Activated CD8-positive, alpha-beta memory T cell treated with anti-CD3 and anti-CD28 coated beads for 1 hour (primary cell): ENCODE measurements around the gene GPR152.

Experiments
- DNase-seq, 2 donors: peaks; one replicate each; pipeline ENCODE4 v3.0.0-alpha.2; 2020; ENCODE audit warnings: low read depth in 1 of 2; ENCODE audit errors: extremely low read depth in 1 of 2

Gene GPR152, protein sequence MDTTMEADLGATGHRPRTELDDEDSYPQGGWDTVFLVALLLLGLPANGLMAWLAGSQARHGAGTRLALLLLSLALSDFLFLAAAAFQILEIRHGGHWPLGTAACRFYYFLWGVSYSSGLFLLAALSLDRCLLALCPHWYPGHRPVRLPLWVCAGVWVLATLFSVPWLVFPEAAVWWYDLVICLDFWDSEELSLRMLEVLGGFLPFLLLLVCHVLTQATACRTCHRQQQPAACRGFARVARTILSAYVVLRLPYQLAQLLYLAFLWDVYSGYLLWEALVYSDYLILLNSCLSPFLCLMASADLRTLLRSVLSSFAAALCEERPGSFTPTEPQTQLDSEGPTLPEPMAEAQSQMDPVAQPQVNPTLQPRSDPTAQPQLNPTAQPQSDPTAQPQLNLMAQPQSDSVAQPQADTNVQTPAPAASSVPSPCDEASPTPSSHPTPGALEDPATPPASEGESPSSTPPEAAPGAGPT

DNA sequence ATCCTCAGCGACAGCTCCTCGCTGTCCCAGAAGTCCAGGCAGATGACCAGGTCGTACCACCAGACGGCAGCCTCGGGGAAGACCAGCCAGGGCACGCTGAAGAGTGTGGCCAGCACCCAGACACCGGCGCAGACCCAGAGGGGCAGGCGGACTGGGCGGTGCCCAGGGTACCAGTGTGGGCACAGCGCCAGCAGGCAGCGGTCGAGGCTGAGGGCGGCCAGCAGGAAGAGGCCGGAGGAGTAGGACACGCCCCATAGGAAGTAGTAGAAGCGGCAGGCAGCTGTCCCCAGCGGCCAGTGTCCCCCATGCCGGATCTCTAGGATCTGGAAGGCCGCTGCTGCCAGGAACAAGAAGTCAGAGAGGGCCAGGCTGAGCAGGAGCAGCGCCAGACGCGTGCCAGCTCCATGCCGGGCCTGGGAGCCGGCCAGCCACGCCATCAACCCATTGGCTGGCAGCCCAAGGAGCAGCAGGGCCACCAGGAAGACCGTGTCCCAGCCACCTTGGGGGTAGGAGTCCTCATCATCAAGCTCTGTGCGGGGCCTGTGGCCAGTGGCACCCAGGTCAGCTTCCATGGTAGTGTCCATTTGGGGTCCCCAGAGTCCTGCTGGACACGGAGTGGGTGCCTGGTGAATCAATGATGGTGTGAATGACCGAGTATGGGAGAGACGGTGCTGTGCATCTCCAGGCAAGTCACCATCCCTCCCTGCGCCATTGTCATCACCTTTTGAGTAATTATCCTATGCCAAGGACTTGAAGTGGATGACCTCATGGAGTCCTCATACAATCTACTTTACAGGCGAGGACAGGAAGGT is at the start of gene GPR152:
GPR152 (minus strand) TSS at position 589 of the 812 bp plus-strand sequence; CDS start at position 584, 5 bp downstream.
- DNase-seq, result no peak

DNA sequence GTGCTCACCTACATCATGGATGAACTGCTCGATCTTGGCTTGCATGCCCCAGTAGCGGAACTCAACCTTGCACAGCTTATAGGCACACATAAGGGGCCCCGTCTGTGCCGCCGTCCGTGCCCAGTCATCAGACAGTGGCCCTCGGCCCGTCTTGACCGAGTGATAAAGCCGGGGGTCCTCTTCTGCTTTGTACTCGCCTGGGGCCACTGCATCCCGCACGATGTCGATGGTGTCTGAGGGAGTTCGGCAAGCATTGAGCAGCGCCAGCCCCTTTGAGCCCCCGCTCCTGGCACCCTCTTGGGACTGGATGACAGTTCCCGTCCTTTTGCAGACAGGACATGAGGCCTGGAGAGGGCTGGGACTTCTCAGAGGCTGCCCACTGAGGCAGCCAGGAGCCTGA is 49.3 kb upstream of the GPR152 start:
- no peak for DNase-seq

DNA sequence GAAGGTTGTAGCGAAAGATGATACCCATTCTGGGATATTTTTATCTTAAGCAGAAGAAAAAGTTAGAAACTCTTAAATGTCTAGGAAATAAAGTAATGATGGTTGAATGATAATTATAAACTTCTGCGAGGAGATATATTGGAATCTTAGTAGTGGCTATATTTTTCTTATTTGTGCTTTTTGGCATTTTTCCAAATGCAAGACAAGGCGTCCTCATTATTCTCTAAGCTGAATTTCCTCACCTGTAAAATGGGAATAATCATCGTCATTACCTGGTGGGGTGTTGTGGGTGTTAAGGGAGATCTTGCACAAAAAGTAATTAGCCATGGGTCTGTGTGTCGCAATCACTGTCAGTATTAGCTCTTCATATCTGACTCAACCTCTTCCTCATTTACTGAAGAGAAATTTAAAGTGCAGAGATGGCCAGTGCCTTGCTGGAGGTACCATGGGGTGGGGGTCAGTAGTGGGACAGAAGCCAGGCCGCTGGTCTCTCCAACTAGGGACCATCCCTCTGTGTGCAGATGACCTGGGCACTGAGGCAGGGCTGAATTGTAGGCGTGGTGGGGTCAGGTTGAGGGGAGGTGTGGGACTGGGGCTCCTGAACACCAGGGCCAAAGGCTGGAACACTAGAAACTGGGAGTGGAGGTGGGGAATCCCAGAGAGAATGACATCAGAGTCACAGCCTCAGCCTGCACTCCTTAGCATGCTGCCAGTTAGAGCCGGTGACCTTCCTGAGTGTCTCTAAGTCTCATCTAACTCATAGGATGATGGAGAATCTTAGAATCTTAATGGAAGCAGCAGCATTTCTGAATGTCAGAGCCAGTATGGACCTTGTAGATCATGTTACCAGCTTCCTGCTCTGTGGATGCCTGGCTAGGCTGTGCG is 48.5 kb upstream of the GPR152 start:
- no peak for DNase-seq

DNA sequence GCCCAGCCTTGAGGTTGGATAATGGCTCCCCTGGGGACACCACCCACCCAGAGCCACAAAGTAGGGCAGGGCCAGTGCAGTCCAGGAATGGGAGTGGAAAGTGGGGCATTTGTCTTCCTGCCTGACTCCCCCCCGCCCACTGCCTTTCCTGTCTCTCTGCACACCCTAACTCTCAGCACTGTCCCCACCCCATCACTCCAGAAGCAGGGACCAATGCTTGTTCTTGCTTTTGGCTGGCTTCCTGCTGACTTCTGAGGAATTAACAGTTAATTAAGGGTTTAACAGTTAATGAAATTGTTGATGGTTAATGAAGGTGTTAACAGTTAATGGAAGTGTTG is 47.9 kb upstream of the GPR152 start:
- DNase-seq, result no peak

DNA sequence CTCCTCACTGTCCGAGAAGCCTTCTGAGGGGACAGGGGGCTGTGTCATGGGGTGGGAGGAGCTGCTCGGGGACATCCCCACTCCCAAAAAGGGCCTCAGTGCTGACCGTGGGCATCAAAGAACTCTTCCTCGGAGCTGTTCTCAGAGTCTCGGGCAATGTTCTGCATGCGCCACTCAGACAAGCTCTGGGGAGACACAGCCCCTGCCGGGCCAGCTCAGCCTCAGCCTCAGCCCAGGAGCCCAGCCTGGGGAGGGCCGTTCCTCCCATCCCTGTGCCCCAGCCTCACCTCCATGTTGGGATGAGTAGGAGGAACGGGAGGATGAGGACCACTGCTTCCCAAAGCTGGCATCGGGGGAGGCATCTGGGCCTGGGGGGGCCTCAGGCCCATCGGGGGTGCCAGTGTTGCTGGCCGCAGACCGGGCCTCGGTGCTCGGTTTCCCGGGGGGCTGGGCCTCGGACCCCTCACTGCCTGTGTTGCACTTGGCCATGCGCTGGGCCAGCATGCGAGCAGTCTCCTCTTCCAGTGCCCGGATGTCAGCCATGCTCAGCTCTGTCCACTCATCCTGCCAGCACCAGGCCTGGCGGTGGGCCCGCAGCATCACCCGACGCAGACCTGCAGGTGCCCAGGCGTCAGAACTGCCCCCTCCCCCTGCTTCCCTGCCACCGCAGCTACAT is 47.4 kb upstream of the GPR152 start:
- no peak for DNase-seq

DNA sequence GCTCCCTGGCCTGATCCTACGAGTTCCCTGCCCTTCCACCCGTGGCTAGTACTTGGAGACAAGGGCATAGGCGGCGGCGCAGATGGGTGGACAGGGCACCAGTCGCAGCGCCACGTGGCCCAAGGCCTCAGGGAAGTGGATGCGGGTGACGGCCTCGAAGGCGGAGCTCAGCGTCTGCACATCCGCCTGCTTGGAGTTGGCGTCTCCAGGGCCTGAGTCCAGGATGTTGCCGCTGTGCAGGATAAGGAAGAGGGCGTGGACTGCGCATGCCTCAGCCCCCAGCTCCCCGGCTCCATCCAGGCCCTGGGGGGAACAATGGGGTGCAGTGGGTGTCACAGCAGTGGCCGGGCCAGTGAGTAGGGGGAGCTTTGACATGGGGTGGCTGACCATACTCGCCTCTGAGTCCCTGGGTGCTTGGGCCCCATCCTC is 46.0 kb upstream of the GPR152 start:
- no peak for DNase-seq

DNA sequence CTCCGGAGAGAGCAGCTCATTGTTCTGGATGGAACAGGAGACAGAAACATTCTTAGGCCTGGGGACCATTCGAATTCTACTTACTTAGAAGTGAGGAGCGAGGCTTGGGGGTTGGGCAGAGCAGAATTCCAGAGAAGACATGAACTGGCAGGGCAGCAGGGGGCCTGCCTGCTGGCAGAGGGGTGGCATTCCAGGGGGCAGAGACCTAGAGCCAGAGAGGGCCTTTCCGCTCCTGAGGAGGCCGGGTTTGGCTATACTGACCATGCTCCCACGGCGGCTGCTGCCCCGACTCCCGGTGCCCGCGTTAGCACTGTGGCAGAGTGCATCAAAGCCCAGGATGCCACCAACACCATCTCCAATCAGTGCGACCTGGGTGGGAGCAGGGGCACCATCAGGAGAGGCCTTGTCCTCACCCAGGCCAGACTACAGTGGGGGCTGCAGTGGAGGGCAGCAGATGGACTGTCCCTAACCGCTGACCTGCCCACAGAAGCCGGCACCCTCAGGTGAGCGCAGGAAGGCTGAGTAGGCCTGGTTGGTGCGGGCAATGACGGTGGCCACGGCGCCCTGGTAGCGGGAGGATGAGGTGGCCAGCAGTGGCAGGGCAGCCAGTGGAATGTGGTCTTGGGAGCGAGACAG is 45.2 kb upstream of the GPR152 start:
- DNase-seq, result no peak

DNA sequence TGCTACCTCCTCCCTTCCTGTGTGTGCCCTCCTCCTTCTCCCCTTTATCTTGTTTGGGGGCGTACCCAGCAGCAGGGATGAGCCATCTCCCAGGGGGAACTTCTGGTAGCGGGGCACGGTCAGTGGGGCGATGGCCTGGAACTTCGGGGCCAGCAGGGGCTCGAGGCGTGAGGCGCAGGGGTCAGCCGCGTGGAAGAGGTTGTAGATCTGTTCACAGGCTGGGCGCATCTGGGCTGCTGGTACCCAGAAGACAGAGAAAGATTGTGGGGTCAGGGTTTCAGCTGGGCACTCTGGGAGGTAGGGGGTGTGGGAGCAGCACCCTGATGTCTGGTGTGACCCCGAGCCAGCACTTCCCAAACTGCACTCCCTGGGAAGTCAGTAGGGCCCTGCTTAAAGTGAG is 43.6 kb upstream of the GPR152 start:
- no peak for DNase-seq

DNA sequence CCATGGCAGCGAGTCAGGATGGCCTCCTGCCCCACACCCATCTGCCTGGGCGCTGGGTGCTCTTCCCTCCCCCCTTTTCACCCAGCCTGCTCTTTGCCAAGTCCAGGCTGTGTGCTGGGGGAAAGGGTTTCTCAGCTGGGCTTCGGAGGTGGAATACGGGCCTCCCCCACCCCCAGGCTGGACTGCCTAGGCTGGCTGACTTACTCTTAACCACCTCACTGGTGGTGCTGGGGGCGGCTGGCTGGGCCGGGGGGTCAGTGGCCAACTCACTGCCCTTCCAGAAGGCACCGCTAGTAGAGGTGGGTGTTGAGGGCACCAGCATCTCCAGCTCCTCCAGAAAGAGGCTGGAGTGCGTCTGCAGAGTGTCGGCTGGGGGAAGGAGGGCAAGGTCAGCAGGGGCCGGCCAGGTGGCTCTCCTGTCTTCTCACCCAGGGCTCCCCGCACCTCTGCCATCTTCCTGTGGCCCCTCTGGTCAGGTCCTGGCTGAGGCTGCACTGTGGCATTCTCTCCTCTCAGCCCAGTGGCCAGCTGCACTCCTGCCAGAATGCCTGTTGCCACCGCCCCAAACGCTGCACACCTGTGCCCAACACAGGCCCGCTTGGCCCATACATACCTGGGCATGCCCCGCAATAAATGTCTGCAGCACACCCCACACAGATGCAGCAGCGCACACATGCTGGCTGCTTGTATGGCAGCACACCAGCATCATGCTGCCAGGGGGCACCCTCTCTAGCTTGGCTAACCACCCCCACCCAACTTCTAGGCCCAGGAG is 42.9 kb upstream of the GPR152 start:
- no peak for DNase-seq

DNA sequence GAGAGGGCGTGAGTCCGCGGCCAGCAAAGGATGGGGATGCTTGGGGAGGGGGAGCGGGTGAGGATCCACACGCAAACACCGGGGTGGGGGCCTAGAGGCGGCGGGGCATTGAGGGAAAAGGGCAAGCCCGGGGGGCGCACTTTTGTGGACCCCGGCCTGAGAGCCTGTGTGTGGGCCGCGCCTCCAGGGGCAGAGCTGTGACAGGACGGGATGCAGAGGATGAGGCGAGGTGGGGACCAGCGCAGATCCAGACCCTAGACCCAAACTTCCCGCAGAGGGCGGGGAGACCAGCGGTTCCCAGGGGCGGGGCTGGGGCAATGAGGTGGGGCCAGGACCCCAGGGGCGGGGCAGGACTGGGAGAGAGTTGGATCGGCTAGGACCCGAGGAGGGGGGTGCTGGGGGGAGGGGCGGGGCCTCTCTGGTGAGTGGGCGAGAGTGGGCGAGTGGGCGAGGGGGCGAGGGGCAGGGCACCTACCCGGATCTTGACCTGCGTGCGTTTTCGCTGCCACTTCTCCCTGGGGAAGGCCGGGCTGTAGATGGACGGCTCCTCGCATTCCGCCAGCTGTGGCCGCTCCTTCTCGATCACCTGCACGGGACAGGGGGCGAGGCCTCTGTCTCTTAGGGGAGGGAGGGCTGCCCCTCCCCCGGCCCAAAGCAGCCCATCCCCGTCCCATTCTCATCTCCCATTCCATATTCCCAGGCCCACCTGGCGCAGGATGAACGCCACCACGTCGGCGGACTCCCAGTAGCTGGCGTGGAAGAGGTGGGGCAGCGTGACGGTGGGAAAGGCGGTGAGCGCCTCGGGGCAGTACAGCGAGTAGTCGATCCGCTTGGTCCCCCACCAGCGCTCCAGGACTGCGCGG is 42.1 kb upstream of the GPR152 start:
- no peak for DNase-seq

DNA sequence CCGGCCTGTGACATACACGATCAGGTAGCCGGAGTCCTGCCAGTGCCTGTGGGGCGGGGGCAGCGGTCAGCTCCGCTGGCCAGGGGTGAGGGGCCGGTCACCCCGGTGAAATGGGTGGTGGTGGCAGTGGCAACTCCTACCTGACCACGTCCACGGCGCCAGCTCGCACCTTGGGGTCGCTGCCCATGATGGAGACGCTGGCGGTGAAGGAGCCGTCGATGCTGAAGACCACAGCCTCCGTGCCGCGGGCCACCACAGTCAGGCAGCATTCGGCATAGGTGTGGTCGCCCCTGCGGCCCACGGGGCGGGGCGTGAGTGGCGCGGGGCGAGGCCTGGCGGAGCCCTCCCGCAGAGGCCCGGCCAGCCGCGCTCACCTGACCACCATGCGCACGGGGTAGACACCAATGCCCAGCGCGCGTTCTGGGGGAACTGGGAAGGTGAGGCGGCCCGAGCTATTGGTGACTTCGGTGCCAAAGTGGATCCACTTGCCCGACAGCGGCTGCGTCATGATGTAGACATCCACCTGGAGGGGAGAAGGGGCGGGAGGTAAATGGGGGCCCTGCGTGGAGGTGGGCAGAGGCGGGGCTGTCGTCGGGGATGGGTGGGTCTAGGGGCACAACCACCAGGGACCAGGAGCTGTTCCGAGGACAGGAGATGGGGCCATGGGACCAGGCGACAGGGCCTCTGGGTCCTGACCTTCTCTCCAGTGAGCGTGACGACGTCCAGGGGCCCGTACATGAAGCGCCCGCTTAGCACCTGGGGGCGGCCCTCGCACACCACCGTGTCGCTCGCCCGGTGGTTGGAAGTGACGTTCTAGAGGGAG is 41.2 kb upstream of the GPR152 start:
- no peak for DNase-seq

DNA sequence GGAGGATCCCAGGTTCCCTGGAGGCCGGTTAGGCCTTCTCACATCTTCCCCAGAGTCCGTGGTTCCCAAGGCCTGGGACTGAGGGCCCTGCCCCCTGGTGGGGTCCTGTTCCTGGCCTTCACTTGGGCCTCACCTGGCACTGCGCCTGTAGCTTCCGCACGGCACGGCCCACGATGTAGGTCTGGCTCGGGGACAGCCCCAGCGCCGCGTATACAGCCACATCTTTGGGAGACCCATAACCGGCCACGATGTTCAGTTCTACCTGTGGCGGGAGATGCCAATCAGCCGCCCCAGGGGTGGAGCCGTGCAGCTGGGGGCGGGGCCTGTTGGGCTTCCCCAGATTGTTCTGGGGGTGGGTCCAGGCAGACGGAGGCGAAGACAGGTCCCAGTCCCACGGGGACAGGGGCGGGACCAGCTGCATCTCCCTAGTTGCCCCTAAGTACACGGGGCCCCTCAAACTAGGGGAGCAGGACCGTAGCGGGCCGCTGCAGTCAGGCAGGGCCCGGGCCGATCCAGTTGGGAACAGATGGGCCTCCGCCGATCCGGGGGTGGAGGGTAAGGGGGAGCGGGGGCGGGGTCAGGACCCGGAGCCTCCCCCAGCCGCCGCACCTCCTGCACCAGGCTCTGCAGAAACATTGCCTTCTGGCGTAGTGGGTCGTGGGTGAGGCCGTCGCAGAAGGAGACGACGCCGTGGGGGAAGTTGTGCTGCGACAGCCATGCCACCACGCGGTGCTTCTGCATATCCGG is 40.4 kb upstream of the GPR152 start:
- no peak for DNase-seq

DNA sequence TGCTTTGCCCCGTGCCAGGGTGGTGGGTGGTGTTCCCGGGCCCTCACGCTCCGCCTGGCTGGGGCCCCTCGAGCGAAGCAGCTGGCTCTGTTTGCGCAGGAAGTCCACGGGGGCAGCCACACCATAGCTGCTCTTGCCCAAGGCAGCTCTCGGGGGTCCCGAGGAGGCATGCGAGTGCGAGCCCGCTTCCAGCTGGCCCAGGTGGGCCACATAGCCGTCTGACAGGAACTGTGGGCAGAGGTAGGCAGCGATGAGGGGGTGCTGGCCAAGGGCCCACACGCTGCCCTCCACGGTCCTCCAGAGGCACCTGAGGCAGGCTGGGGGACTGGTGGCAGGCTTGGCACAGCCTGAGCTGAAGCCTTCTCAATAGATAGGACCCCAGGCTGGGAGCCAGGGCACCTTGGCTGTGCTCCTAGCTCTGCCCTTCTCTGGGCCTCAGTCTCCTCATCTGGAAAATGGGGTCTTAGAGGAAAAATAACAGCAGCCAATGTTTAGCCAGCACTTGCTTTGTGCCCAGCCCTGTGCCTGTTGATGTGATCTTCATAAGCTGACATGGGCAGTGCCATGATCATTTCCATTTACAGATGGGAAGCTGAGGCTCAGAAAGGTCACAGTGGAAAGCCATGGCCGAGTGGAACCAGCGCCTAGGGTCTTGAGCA is 39.7 kb upstream of the GPR152 start:
- no peak for DNase-seq

DNA sequence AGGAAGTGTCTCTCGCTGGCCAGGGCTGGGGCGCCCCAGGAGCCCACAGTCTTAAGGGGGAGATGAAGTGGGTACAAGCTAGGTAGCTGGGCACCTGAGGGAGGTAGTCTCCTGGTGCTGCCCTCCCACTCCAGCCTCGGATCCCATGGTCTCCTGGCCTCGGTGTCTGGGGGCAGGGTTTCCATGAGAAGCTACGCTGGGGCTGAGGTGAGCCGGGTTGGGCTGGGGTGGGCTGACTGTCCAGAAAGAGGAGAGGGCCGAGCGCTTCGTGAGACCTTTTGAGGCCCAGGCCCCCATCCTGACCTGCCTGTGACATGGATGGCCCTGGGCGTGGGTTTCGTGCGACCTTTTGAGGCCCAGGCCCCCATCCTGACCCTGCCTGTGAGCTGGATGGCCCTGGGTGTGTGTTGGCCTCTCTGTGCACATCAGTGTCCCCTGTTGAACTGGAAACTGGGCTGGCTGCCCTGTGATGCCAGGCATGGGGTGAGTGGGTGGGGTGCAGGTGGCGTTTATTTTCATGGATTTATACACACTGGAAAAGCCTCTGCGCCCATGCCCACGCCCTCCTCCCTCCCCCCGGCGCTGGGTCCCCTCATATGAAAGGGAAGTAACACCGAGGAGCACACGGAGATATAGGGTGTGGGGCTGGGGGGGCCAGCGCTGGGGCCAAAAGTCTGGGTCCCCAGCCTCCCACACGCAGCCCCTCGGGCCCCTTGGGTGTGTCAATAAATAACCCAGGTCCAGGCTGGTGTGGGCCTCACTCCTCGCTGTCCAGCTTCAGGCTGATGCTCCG is 38.9 kb upstream of the GPR152 start:
- no peak for DNase-seq

DNA sequence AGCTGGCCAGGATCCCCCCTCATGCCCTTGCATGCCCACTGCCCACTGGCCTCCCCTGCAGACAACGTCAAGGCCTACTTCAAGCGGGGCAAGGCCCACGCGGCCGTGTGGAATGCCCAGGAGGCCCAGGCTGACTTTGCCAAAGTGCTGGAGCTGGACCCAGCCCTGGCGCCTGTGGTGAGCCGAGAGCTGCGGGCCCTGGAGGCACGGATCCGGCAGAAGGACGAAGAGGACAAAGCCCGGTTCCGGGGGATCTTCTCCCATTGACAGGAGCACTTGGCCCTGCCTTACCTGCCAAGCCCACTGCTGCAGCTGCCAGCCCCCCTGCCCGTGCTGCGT is 38.2 kb upstream of the GPR152 start:
- DNase-seq, result no peak
